ENCODE data around the gene NAALADL2. TPM values are rescaled to one million over a fixed set of nuclear protein-coding genes. Genes with fewer than 3 reads are reported as not detected.

The NAALADL2 gene
- total RNA-seq, 2 experiments from 2014 or later: 0.30 to 1.2 TPM

DNA sequence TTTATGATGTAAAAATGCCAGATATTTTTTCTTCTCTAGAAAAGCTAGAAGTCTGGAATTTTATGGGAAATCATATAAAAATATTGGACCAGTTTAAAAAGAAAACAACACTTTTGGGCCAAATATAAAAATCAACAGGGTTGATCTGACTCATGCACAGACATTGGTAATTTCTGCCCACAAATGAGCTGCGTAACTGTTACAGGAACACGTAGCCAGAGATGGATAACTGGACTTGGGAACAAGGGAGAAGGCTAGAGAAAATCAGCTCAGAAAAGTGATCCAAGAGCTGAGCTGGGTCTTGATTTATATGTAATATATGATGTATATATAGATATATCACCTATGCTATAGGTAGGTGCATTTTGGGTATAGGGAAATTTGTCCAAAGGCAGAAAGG lies 36.8 kb upstream of the NAALADL2 start:
- H3K4me1 ChIP-seq (ENCODE audit: insufficient read depth, low read length): no peaks in the 10 kb centered on the region
- H3K27me3 ChIP-seq (ENCODE audit: control insufficient read depth in 1 of 2, insufficient read depth in 2 of 2, low read length in 2 of 2): no peaks in the 10 kb centered on the region
- DNase-seq: no peak
- no peaks in the 10 kb centered on the region for H3K36me3 ChIP-seq (ENCODE audit: insufficient read depth, low read length)
- TF ChIP-seq, protein P1, sequence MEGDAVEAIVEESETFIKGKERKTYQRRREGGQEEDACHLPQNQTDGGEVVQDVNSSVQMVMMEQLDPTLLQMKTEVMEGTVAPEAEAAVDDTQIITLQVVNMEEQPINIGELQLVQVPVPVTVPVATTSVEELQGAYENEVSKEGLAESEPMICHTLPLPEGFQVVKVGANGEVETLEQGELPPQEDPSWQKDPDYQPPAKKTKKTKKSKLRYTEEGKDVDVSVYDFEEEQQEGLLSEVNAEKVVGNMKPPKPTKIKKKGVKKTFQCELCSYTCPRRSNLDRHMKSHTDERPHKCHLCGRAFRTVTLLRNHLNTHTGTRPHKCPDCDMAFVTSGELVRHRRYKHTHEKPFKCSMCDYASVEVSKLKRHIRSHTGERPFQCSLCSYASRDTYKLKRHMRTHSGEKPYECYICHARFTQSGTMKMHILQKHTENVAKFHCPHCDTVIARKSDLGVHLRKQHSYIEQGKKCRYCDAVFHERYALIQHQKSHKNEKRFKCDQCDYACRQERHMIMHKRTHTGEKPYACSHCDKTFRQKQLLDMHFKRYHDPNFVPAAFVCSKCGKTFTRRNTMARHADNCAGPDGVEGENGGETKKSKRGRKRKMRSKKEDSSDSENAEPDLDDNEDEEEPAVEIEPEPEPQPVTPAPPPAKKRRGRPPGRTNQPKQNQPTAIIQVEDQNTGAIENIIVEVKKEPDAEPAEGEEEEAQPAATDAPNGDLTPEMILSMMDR (IDR thresholded peaks at IDR 0.05): no peak
- H3K4me1 Mint-ChIP-seq (ENCODE audit: low read depth): no peaks in the 10 kb centered on the region
- H3K27ac Mint-ChIP-seq: no peak overlapping the region
- no peaks in the 10 kb centered on the region for H3K27me3 Mint-ChIP-seq
- no peak overlapping the region for H3K27ac ChIP-seq (ENCODE audit: low read depth in 1 of 2, low read length in 2 of 2)
- H3K4me3 Mint-ChIP-seq: no peak overlapping the region
- ChIA-PET POLR2A (no interaction called here), CTCF (no interaction called here)
- no peak overlapping the region for H3K4me3 ChIP-seq (ENCODE audit: low read length)
- intact Hi-C loops (cut with DNase I, micrococcal nuclease): no loop called here
- H3K9me3 ChIP-seq (ENCODE audit: control insufficient read depth in 1 of 2, insufficient read depth in 1 of 2, low read length in 2 of 2): peaks cover 0 to 4% of the 10 kb centered on the region in 2 experiments
- ATAC-seq (ENCODE audit: poor library complexity): no peak
- H3K9me3 Mint-ChIP-seq: peaks cover 6% of the 10 kb centered on the region
- no peaks in the 10 kb centered on the region for H3K36me3 Mint-ChIP-seq (ENCODE audit: low read depth)

DNA sequence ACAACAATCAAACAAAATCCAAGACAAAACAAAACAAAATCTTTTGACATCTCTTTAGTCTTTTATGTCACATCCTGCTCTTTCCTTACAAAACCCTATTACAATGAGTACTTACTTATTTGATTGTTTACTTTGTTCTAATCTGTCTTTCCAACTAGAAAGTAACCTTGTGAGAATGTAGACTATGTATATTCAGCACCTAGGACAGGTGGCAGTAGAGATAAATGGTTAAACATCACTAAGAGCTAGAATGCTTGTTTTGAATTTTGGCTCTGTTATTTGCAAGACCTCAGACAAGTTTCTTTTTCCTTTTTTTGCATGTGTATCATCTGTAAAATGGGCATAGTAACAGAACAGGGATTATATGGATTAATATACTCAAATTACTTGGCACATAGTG lies 33.1 kb upstream of the NAALADL2 start:
- peaks cover 0 to 4% of the 10 kb centered on the region in 2 experiments for H3K9me3 ChIP-seq (ENCODE audit: control insufficient read depth in 1 of 2, insufficient read depth in 1 of 2, low read length in 2 of 2)
- H3K4me1 ChIP-seq (ENCODE audit: insufficient read depth, low read length): no peaks in the 10 kb centered on the region
- Mint-ChIP-seq H3K36me3 (ENCODE audit: low read depth) (no peaks in the 10 kb centered on the region), H3K4me1 (ENCODE audit: low read depth) (no peaks in the 10 kb centered on the region), H3K27ac (no peak overlapping the region), H3K4me3 (no peak overlapping the region), H3K27me3 (no peaks in the 10 kb centered on the region), H3K9me3 (peaks cover 6% of the 10 kb centered on the region)
- ChIA-PET CTCF (no interaction called here), POLR2A (no interaction called here)
- H3K4me3 ChIP-seq (ENCODE audit: low read length): no peak overlapping the region
- no peaks in the 10 kb centered on the region for H3K27me3 ChIP-seq (ENCODE audit: control insufficient read depth in 1 of 2, insufficient read depth in 2 of 2, low read length in 2 of 2)
- H3K27ac ChIP-seq (ENCODE audit: low read depth in 1 of 2, low read length in 2 of 2): no peak overlapping the region
- TF ChIP-seq, protein P1 (IDR thresholded peaks at IDR 0.05): no peak
- intact Hi-C loops (cut with DNase I, micrococcal nuclease): no loop called here
- ATAC-seq (ENCODE audit: poor library complexity): no peak
- H3K36me3 ChIP-seq (ENCODE audit: insufficient read depth, low read length): no peaks in the 10 kb centered on the region
- DNase-seq: no peak

DNA sequence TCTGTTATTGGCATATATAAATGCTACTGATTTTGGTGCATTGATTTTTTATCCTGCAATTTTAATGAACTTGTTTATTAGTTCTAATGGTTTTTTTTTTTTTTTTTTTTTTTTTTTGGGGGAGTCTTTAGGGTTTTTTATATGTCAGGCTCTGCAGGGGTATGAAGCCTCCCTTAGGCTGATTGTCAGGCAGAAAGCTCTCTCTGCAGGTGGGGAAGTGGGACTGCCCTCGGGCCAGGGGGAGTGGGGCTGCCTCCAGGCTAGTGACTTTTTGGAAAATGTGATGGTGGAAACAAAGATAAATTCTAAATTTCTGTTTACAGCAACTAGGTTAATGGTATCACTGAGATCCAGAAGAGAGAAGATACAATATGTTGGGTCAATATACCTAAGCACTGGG lies 14.4 kb upstream of the NAALADL2 start:
- no peak overlapping the region for H3K27ac Mint-ChIP-seq
- H3K27me3 ChIP-seq (ENCODE audit: control insufficient read depth in 1 of 2, insufficient read depth in 2 of 2, low read length in 2 of 2): no peaks in the 10 kb centered on the region
- TF ChIP-seq, protein P1 (IDR thresholded peaks at IDR 0.05): no peak
- H3K36me3 ChIP-seq (ENCODE audit: insufficient read depth, low read length): no peaks in the 10 kb centered on the region
- H3K9me3 Mint-ChIP-seq: peaks cover 5% of the 10 kb centered on the region
- POLR2A ChIA-PET: no interaction called here
- no peak overlapping the region for H3K4me3 Mint-ChIP-seq
- H3K36me3 Mint-ChIP-seq (ENCODE audit: low read depth): no peaks in the 10 kb centered on the region
- intact Hi-C loops (cut with DNase I, micrococcal nuclease): no loop called here
- DNase-seq (no peak), ATAC-seq (ENCODE audit: poor library complexity) (no peak)
- CTCF ChIA-PET: no interaction called here
- no peaks in the 10 kb centered on the region for H3K4me1 ChIP-seq (ENCODE audit: insufficient read depth, low read length)
- H3K27ac ChIP-seq (ENCODE audit: low read depth in 1 of 2, low read length in 2 of 2): no peak overlapping the region
- H3K9me3 ChIP-seq (ENCODE audit: control insufficient read depth in 1 of 2, insufficient read depth in 1 of 2, low read length in 2 of 2): peaks cover 3 to 12% of the 10 kb centered on the region in 2 experiments
- no peaks in the 10 kb centered on the region for H3K27me3 Mint-ChIP-seq
- H3K4me1 Mint-ChIP-seq (ENCODE audit: low read depth): no peaks in the 10 kb centered on the region
- H3K4me3 ChIP-seq (ENCODE audit: low read length): no peak overlapping the region

Measured in CD4-positive, alpha-beta T cell (primary cell).